Keratinocyte (primary cell): ENCODE measurements around the gene SMG1. TPM values are rescaled to one million over a fixed set of nuclear protein-coding genes. Genes with fewer than 3 reads are reported as not detected.
"Not testable (repeated sequence)": the region's sequence is repeated elsewhere in the genome, so short reads cannot be mapped to it uniquely, and the experiment has no call there.

ENCODE experiments used
- DNase-seq: peaks from one replicate; pipeline ENCODE4 v3.0.0-alpha.2; 2011; ENCODE audit warnings: low read depth, missing footprints, low spot score
- FAIRE-seq: peaks from 2 replicates; lab custom pipeline; 2011; peaks lifted over from hg19 to GRCh38; lab: Jason Lieb, UNC
- H2AFZ ChIP-seq: 2 replicates; pipeline ENCODE4 v1.6.0; 2012; ENCODE audit warnings: low read length, control low read depth, inconsistent platforms; ENCODE audit not compliant: control insufficient read depth
- H3K27ac ChIP-seq: 2 replicates; pipeline ENCODE4 v1.5.1; 2011; ENCODE audit warnings: low read length; ENCODE audit not compliant: control insufficient read depth, insufficient read depth
- H3K27me3 ChIP-seq: 3 replicates; pipeline ENCODE4 v1.6.0; 2011; ENCODE audit warnings: low read length; ENCODE audit not compliant: control insufficient read depth, insufficient read depth; ENCODE audit errors: extremely low read depth
- H3K36me3 ChIP-seq, 2 experiments: 2 replicates in 1 of 2; 3 replicates in 1 of 2; pipeline ENCODE4 v1.5.1; 2011; ENCODE audit warnings: low read length in 2 of 2, mild to moderate bottlenecking in 1 of 2; ENCODE audit not compliant: control insufficient read depth in 2 of 2, insufficient read depth in 2 of 2; ENCODE audit errors: extremely low read depth in 1 of 2
- H3K4me1 ChIP-seq: 3 replicates; pipeline ENCODE4 v1.5.1; 2011; ENCODE audit warnings: low read length; ENCODE audit not compliant: control insufficient read depth, insufficient read depth; ENCODE audit errors: extremely low read depth
- H3K4me2 ChIP-seq: 3 replicates; pipeline ENCODE4 v1.6.0; 2011; ENCODE audit warnings: low read depth, low read length; ENCODE audit not compliant: control insufficient read depth, insufficient read depth; ENCODE audit errors: extremely low read depth
- H3K4me3 ChIP-seq, 3 experiments: fragments of 200-600 bp in 1 of 3; sonication (generic) in 1 of 3; 2 replicates in 2 of 3; 3 replicates in 1 of 3; pipeline ENCODE4 v1.5.1; 2011 to 2016; ENCODE audit warnings: low read length in 3 of 3, mild to moderate bottlenecking in 3 of 3, control low read depth in 2 of 3, inconsistent platforms in 1 of 3, low read depth in 1 of 3, mixed read lengths in 1 of 3, mixed run types in 1 of 3, moderate library complexity in 1 of 3; ENCODE audit not compliant: control insufficient read depth in 2 of 3, insufficient read depth in 2 of 3; ENCODE audit errors: extremely low read depth in 1 of 3
- H3K79me2 ChIP-seq: 2 replicates; pipeline ENCODE4 v1.6.0; 2012; ENCODE audit warnings: low read length; ENCODE audit not compliant: control insufficient read depth, insufficient read depth
- H3K9ac ChIP-seq: 3 replicates; pipeline ENCODE4 v1.6.0; 2011; ENCODE audit warnings: low read length; ENCODE audit not compliant: control insufficient read depth, insufficient read depth; ENCODE audit errors: extremely low read depth
- H3K9me1 ChIP-seq: 3 replicates; pipeline ENCODE4 v1.6.0; 2011; ENCODE audit warnings: low read length; ENCODE audit not compliant: control insufficient read depth, insufficient read depth; ENCODE audit errors: extremely low read depth
- H3K9me3 ChIP-seq: 2 replicates; pipeline ENCODE4 v1.5.1; 2012; ENCODE audit warnings: low read depth, low read length; ENCODE audit not compliant: control insufficient read depth
- H4K20me1 ChIP-seq: 3 replicates; pipeline ENCODE4 v1.6.0; 2011; ENCODE audit warnings: low read length; ENCODE audit not compliant: control insufficient read depth, insufficient read depth; ENCODE audit errors: extremely low read depth
- dilution Hi-C: fragments of 300-500 bp; cut with MboI; formaldehyde crosslinking; loops from one replicate; pipeline ENCODE4 v1.7.0; 2020; ENCODE audit warnings: low sequenced_read_pairs; ENCODE audit not compliant: extremely low pct_ligation_motif_present
- polyA plus RNA-seq, 5 experiments: library from polyadenylated mRNA; depleted of rRNA in 3 of 5; stranded (reverse) in 3 of 5; stranded (forward) in 1 of 5; unstranded in 1 of 5; fragments of >200 nt; gene quantifications; 1 replicate in 1 of 5; 2 replicates in 3 of 5; 3 replicates in 1 of 5; pipeline versions ENCODE4 v1.2.1 to v1.2.3, GENCODE V29; 2011 to 2012; ENCODE audit warnings: missing spikeins in 2 of 5, low read depth in 1 of 5, low replicate concordance in 1 of 5
- TF ChIP-seq, protein P1 (sequence below), 3 experiments: IDR thresholded peaks in 1 of 3; conservative IDR thresholded peaks in 1 of 3; optimal IDR thresholded peaks in 1 of 3; 2 replicates in 2 of 3; 3 replicates in 1 of 3; pipeline versions ENCODE3 to v1.5.1; 2011; ENCODE audit warnings: low read length in 3 of 3, mild to moderate bottlenecking in 3 of 3, moderate library complexity in 2 of 3, control low read depth in 1 of 3, inconsistent platforms in 1 of 3; ENCODE audit not compliant: insufficient read depth in 2 of 3; ENCODE audit errors: extremely low read depth in 1 of 3

SMG1 gene
- polyA plus RNA-seq, 1 donor (not counting 4 experiments of a cell fraction or from before 2014, with no cell fraction given) = 34.2 TPM

- DNase-seq, H3K27ac ChIP-seq, H3K4me3 ChIP-seq, H4K20me1 ChIP-seq, H3K27me3 ChIP-seq, H3K36me3 ChIP-seq, H3K4me1 ChIP-seq, H3K79me2 ChIP-seq, H3K9me1 ChIP-seq, H3K4me2 ChIP-seq, H3K9me3 ChIP-seq, dilution Hi-C loops, H3K9ac ChIP-seq, H2AFZ ChIP-seq: not testable (repeated sequence)
- FAIRE-seq = peak; percentile 32
- TF ChIP-seq, protein P1, sequence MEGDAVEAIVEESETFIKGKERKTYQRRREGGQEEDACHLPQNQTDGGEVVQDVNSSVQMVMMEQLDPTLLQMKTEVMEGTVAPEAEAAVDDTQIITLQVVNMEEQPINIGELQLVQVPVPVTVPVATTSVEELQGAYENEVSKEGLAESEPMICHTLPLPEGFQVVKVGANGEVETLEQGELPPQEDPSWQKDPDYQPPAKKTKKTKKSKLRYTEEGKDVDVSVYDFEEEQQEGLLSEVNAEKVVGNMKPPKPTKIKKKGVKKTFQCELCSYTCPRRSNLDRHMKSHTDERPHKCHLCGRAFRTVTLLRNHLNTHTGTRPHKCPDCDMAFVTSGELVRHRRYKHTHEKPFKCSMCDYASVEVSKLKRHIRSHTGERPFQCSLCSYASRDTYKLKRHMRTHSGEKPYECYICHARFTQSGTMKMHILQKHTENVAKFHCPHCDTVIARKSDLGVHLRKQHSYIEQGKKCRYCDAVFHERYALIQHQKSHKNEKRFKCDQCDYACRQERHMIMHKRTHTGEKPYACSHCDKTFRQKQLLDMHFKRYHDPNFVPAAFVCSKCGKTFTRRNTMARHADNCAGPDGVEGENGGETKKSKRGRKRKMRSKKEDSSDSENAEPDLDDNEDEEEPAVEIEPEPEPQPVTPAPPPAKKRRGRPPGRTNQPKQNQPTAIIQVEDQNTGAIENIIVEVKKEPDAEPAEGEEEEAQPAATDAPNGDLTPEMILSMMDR (optimal IDR thresholded peaks at IDR 0.05 in 1 of 3, IDR thresholded peaks at IDR 0.05 in 1 of 3, conservative IDR thresholded peaks at IDR 0.05 in 1 of 3; ENCODE audit: extremely low read depth in 1 of 3, insufficient read depth in 2 of 3, low read length in 3 of 3) = peak; percentile 31 to 47 (median 43)
Observed at GRCh38 chr16:18759598-18760520, 166.3 kb downstream of the SMG1 start.

GRCh38 chr16:18757960-18758660 is 168.1 kb downstream of the SMG1 start:
- H3K79me2 ChIP-seq, dilution Hi-C loops, H3K36me3 ChIP-seq, H3K9ac ChIP-seq, H3K4me3 ChIP-seq, H3K27me3 ChIP-seq, FAIRE-seq, H3K9me1 ChIP-seq, H4K20me1 ChIP-seq, H3K4me2 ChIP-seq, DNase-seq, H2AFZ ChIP-seq, H3K27ac ChIP-seq, H3K4me1 ChIP-seq, H3K9me3 ChIP-seq: not testable (repeated sequence)

- H3K36me3 ChIP-seq, dilution Hi-C loops, H3K9me1 ChIP-seq, H4K20me1 ChIP-seq, H3K4me1 ChIP-seq, H3K27ac ChIP-seq, H2AFZ ChIP-seq, H3K4me2 ChIP-seq, H3K79me2 ChIP-seq, H3K9me3 ChIP-seq, H3K27me3 ChIP-seq, H3K4me3 ChIP-seq, DNase-seq, FAIRE-seq, H3K9ac ChIP-seq: not testable (repeated sequence)
Observed at GRCh38 chr16:18756639-18757038, 169.6 kb downstream of the SMG1 start.
